Medulla oblongata (tissue), 1 donor: Measurements from ENCODE around the gene PCLO.
"Not testable (repeated sequence)": the region's sequence is repeated elsewhere in the genome, so short reads cannot be mapped to it uniquely, and the experiment has no call there.

Experiments used
- DNase-seq: peaks from one replicate; pipeline ENCODE4 v3.0.0-alpha.2; 2015; ENCODE audit errors: extremely low spot score

Gene PCLO

GRCh38 chr7:82736633-82737032, 426.1 kb downstream of the PCLO start:
- no peak for DNase-seq

GRCh38 chr7:82732677-82733076, 430.0 kb downstream of the PCLO start:
- no peak for DNase-seq

GRCh38 chr7:82729172-82730030, 433.3 kb downstream of the PCLO start:
- peak; percentile 34 for DNase-seq

- DNase-seq = no peak
These were observed 436.5 kb downstream of the PCLO start for GRCh38 chr7:82726038-82726800.

- no peak for DNase-seq
These were observed 439.3 kb downstream of the PCLO start for GRCh38 chr7:82723411-82723810.

GRCh38 chr7:82722946-82723345, 439.7 kb downstream of the PCLO start:
- no peak for DNase-seq

- no peak for DNase-seq
These were observed 447.3 kb downstream of the PCLO start for GRCh38 chr7:82715344-82715743.

- DNase-seq = no peak
These were observed 447.8 kb downstream of the PCLO start for GRCh38 chr7:82714883-82715282.

- DNase-seq = no peak
These were observed 449.2 kb downstream of the PCLO start for GRCh38 chr7:82713506-82713905.

GRCh38 chr7:82706344-82706743, 456.3 kb downstream of the PCLO start:
- not testable (repeated sequence) for DNase-seq

- DNase-seq = no peak
These were observed 457.0 kb downstream of the PCLO start for GRCh38 chr7:82705517-82706260.

GRCh38 chr7:82704121-82704520, 458.6 kb downstream of the PCLO start:
- no peak for DNase-seq
